GM20431 (cell line): ENCODE measurements around the gene PEPD.

Experiments
- in situ Hi-C: fragments of 300-500 bp; cut with MseI, MboI; formaldehyde crosslinking; loops from one replicate; pipeline ENCODE4 v1.15.0; 2020; ENCODE audit warnings: low sequenced_read_pairs; ENCODE audit not compliant: unreplicated experiment

PEPD gene

DNA sequence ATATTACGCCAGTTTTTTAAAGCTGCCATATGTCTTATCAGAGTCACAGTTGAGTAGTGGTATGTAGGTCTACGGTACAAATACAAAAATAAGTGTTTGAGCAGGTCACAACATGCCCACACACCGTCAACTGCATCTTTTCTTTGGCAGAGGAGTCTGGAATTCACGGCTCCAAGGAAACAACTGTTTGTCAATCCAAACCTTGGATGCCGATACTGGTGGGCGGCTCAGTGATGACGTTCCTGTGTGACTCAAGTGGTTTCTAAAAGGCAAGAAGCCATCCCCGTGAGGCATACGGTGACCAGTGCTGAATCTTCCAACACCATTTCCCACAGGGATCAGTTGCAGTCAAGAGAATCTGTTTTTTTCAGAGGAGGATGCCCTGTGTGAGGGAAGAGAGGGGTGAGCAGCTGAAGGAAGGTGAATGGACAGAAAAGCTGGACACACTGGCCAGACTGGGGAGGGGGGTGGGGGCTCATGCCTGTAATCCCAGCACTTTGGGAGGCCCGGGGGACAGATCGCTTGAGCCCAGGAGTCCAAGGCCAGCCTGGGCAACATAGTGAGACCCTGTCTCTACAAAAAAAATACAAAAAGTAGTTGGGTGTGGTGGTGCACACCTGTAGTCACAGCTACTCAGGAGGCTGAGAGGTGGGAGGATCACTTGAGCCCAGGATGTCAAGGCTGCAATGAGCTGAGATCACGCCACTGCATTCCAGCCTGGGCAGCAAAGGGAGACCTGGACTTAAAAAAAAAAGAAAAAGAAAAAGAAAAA lies 170.9 kb downstream of the PEPD start:
- in situ Hi-C loops: no loop called here

DNA sequence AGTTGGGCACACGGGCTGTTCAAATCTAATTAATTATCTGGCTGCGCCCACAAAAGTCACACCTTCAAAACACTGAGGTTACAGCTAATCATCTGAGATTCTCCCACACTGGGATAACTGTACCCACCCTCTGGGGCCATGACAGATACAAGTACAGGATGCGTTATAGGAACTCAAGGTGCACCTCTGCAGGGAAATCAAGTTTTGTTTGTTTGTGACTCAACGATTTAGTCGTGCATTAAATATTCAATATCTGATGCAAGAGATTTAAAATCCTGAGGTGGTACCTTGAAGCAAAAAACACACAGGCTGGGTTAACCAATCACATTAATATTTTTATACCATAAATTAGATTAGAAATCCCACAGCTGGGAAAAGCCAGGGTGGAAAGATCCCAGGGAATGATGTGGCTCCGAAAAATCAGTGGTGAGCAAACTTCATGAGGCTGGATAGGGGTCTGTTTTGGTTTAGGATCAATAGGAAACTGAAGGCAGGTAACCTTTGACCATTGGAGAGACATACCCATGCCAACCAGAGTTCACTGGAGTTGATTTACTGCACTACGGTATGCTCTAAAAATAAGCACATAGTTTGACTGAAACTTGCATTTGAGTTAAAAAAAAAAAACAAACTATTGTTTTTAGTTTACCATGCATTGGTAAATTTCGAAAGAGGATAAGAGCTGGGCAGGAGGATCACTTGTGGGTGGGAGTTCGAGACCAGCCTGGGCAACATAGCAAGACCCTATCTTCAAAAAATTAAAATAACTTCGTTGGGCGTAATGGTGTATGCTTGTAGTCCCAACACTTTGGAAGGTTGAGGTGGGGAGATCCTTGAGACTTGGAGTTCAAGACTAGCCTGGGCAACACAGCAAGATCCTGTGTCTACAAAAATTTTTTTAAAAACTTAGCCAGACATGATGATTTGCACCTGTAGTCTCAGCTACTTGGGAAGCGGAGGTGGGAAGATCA lies 172.0 kb downstream of the PEPD start:
- in situ Hi-C loops: no loop called here

DNA sequence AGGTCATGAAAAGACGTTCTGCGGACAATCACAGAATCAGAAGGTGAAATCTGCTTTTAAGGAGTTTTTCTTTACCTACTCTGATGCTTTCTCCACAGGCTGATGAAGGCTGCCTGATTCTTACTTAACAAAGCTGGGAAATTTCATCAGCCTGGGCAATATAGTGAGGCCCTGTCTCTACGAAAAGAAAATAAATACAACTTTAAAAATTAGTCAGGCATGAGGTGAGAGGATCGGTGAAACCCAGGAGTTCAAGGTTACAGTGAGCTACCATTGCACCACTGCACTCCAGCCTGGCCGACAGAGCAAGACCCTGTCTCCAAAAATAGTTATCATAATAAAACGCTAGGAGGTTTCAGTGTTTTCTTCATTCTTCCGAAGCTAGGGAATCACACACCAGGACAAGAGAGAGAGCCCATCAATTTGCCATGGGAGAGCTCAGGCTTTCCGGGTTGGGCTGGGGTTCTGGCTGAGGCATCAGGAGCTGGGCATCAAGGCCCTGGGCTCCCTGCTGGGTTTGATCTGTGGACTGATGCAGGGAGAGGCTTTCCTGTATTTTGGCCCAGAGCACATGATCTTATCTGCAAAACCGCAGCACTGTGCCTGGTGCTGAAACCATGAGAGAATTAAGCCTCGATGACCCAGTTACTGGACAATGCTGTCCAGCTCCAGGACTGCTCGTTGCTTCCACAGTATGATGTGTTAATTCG lies 173.1 kb downstream of the PEPD start:
- in situ Hi-C loops: no loop called here

DNA sequence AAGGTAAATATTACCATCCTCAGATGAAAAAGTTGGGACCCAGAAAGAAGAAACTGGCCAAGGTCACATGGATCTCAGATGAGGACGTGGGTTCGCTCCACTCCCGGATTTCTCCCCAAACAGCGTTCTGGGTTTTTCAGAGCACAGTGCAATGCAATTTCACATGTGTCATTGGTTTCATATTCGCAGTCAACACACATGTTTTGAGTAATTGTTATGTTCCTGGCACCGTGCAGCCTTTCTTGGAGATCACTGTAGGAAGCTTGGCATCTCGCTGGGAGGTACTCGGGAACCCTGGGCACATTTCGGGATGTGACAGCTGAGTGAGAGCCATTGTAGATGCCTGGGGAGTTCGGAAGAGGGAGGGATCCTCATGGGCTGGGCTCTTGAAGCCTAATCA lies 174.3 kb downstream of the PEPD start:
- in situ Hi-C loops: no loop called here

DNA sequence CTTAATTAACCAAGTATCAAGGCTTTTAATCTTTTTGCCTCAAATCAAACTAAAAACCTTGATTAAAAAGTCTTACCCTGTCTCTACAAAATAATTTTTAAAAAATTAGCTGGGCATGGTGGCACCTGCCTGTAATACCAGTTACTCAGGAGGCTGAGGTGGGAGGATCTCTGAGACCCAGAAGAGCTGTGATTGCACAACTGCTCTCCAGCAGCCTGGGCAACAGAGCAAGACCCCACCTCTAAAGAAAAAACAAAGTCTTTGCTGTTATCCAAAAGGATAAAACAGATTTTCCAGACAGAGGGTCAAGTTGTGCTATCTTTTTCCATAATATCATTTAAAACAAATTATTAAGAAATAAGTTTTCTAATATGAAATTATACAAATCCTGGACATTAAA lies 174.9 kb downstream of the PEPD start:
- in situ Hi-C loops: no loop called here

DNA sequence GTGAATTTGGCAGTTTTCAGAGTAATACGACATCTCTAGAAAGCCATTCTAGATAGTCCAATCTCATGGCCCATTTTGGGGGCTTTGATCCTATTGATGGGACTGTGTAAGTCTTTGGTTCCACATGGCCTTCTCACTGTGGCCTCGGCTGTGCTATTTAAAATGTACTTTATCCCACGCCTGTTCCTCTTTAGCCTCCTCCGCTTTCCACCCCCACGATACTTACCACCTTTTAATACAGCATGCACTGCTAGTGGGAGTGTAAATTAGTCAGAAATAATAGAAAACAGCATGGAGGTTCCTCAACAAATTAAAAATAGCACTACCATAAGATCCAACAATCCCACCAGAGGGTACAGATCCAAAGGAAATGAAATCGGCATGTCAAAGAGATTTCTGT lies 176.4 kb downstream of the PEPD start:
- in situ Hi-C loops: no loop called here

DNA sequence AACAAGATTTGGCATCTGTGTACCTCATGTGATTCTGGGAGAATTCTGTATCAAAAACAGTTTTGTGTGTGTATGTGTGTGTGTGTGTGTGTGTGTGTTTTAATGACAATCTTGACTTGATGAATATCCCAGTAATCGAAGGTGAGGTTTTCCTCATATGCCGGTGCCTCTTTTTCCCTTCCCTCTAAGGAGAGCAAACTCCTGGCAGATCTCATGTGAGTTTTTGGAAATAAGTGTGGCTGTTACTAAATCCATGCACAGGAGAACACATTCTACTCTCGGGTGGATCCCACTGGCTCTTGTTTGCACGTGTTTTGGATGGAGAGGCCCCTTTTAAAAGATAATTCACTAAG lies 177.0 kb downstream of the PEPD start:
- in situ Hi-C loops: no loop called here

DNA sequence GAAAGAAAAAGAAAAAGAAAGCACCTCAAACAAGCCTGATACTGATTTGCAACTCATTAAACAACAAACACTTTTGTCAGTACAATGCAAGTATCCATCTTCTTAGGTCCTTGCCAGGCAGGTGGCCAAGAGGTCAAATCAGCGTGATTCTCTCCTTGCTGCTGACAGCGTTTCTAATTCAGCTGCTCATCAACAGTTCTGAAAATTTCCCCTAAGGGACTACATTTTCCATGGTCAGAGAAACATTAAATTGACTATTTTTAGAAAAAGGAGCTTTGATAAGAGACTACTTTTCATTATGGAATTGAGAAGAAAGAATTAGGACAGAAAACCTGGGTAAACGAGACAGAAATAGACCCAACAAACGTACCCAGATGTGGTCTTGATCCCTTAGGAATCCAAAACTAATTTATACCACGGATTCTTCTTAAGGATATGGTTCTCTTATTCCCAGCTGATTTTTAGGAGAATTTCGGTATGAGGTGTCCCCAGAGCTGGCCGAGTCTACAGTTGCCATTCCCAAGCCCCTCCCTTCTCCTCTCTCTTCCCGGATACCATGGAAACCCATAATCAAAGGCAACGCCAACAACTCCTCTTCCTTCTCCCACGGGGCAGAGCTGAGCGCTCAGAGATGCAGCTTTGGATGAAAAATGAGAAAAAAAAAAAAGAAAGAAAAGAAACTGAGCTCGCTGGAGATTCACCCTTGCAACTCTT lies 177.6 kb downstream of the PEPD start:
- in situ Hi-C loops: no loop called here

DNA sequence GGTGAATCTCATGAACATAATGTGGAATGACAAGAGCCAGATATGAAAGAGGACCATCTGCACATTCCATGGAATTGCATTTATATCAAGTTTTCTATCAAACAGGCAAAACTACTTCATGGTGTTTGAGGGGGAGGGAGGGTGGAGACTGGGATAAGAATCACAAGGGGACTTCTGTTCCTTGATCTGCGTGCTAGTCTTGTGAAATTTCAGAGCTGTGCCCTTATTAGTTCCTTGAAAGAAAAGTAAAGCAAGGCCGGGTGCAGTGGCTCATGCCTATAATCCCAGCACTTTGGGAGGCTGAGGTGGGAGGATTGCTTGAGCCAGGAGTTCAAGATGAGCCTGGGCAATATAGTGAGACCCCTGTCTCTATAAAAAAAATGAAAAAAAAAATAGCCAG lies 178.3 kb downstream of the PEPD start:
- in situ Hi-C loops: no loop called here

DNA sequence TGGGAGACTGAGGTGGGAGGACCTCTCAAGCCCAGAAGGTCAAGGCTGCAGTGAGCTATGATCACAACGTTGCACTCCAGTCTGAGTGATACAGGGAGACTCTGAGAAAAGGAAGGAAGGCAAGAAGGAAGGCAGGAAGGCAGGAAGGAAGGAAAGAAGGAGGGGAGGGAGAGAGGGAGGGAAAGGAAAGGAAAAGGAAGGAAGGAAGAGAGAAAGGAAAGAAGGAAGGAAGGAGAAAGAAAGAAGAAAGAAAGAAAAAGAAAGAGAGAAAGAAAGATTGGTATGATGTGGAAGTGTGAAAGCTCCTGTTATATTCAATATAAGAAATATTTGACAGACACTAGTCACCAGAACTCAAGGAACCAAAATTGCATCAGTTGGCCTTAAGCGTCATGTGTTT lies 180.6 kb downstream of the PEPD start:
- in situ Hi-C loops: no loop called here

DNA sequence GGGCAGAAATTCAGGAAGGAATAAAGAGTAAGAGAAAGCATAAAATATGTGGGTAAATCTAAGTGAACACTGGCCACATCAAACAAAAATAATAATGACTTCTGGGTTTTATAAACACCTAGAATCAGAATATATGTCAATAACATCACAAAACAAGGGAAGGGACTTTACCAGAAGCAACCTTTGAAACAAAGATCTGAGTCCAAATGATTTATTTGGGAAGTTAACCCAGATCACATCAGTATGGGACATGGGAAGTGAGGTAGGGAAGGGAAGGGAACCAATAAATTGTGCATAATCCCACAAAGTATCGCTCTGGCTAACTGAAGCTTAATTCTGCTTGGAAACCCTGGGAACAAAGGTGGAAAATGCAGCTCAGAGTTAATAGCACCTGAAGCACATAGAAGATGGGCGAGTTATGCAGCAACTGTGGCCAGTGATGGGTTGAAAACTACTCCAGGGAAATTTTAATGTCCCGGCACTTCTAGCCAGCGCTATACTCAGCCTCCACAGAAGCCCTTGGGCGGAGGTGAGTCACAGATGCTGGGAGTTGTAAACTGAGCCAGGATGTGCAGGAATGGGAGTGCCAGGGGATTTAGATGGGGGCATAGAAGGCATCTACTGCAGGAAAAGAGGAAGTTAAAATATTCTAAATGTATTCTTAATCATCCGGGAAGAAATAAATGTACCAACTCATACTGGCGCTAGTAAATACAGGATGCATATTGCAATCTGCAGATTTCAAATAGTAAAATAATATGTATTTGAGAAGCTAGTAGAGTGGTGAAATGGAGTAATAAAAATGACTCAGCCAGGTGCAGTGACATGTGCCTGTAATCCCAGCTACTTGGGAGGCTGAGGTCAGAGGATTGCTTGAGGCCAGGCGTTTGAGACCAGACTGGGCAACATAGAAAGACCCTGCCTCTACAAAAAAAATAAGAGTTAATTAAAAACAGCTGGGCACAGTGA lies 182.3 kb downstream of the PEPD start:
- in situ Hi-C loops: no loop called here
